Osteoblast (primary cell): ENCODE results near the gene ANXA1. TPM values are rescaled to one million over a fixed set of nuclear protein-coding genes. Genes with fewer than 3 reads are reported as not detected.

Source experiments
- DNase-seq: peaks from one replicate; pipeline ENCODE4 v3.0.0; 2011; ENCODE audit warnings: low spot score, mixed read lengths; ENCODE audit not compliant: insufficient read length; ENCODE audit errors: missing footprints
- H2AFZ ChIP-seq: 2 replicates; pipeline ENCODE4 v1.6.0; 2011; ENCODE audit warnings: mild to moderate bottlenecking, low read length
- H3K27ac ChIP-seq: 2 replicates; pipeline ENCODE4 v1.5.1; 2011; ENCODE audit warnings: mild to moderate bottlenecking, low read depth, low read length, moderate library complexity
- H3K27me3 ChIP-seq: 2 replicates; pipeline ENCODE4 v1.6.0; 2012; ENCODE audit warnings: mild to moderate bottlenecking, control low read depth, inconsistent platforms, low read length, moderate library complexity; ENCODE audit not compliant: insufficient read depth
- H3K36me3 ChIP-seq: 2 replicates; pipeline ENCODE4 v1.5.1; 2011; ENCODE audit warnings: mild to moderate bottlenecking, low read length, control low read depth, moderate library complexity; ENCODE audit not compliant: insufficient read depth
- H3K4me1 ChIP-seq: 2 replicates; pipeline ENCODE4 v1.5.1; 2011; ENCODE audit warnings: mild to moderate bottlenecking, low read length, control low read depth, moderate library complexity; ENCODE audit not compliant: insufficient read depth
- H3K4me2 ChIP-seq: 2 replicates; pipeline ENCODE4 v1.6.0; 2011; ENCODE audit warnings: mild to moderate bottlenecking, low read length; ENCODE audit not compliant: insufficient read depth
- H3K4me3 ChIP-seq: fragments of 200-600 bp; sonication (generic); 3 replicates; pipeline ENCODE4 v1.5.1; 2012; ENCODE audit warnings: mild to moderate bottlenecking, low read length, inconsistent platforms; ENCODE audit not compliant: insufficient read depth
- H3K79me2 ChIP-seq: 2 replicates; pipeline ENCODE4 v1.6.0; 2012; ENCODE audit warnings: mild to moderate bottlenecking, low read length, control low read depth, inconsistent platforms; ENCODE audit not compliant: insufficient read depth
- H3K9me3 ChIP-seq: 2 replicates; pipeline ENCODE4 v1.5.1; 2011; ENCODE audit warnings: low read depth, low read length, control low read depth
- H4K20me1 ChIP-seq: 2 replicates; pipeline ENCODE4 v1.6.0; 2012; ENCODE audit warnings: mild to moderate bottlenecking, low read length, control low read depth; ENCODE audit not compliant: insufficient read depth
- CTCF ChIP-seq: IDR thresholded peaks from 2 replicates; pipeline ENCODE4 v1.5.1; 2011; ENCODE audit warnings: mild to moderate bottlenecking, low read depth, low read length, moderate library complexity; ENCODE audit errors: extremely low read depth
- total RNA-seq: library from RNA; depleted of rRNA; stranded (reverse); fragments of >200 nt; gene quantifications from 2 replicates; pipeline ENCODE4 v1.2.3, GENCODE V29; 2012

Gene ANXA1
- total RNA-seq, 1 donor = 816 TPM

GRCh38 chr9:73118286-73118685 is 33.4 kb upstream of the ANXA1 start:
- H3K4me2 ChIP-seq = no peak overlapping the region
- no peaks in the 10 kb centered on the region for H3K27me3 ChIP-seq
- no peak overlapping the region for H2AFZ ChIP-seq
- no peaks in the 10 kb centered on the region for H3K36me3 ChIP-seq
- no peaks in the 10 kb centered on the region for H3K9me3 ChIP-seq
- H3K27ac ChIP-seq = peak overlapping the region; percentile 78
- no peaks in the 10 kb centered on the region for H3K79me2 ChIP-seq
- H3K4me1 ChIP-seq = peaks cover 26% of the 10 kb centered on the region
- peak; percentile 31 for DNase-seq
- TF ChIP-seq CTCF = no peak
- H4K20me1 ChIP-seq = no peaks in the 10 kb centered on the region
- H3K4me3 ChIP-seq = no peak overlapping the region

DNA sequence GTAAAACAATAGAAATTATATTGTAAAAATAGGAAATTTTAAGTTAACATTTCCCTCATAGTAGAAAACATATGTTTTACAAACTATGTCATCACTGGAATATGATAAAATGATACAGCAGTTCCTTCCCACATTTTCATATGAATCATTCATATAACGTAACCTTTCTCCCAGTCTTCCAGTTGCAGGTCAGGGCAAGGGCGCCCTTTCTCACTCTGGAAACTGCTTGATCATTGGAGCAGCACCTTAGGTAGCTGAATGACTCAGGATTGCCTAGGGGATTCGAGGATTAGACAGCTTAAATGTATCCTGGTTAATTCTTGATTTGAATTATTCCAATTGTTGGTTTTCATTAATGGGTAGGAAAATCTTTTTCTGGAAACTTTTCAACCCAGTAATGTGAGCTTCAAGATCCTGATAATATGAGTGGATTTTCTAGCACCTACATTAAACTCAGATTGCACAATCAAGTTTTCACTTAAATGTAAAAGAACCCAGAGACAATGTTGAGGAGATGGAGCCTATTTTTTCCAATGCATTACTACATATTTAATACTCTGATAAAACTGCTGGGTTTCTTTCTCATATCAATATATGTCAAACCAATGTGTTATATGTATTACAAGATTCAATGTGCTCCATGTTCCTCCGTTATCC is 32.6 kb upstream of the ANXA1 start:
- Histone ChIP-seq H3K4me3 (no peak overlapping the region), H3K9me3 (no peaks in the 10 kb centered on the region), H2AFZ (no peak overlapping the region), H4K20me1 (no peaks in the 10 kb centered on the region), H3K36me3 (no peaks in the 10 kb centered on the region), H3K27me3 (no peaks in the 10 kb centered on the region), H3K27ac (peak overlapping the region; percentile 78), H3K4me1 (peaks cover 26% of the 10 kb centered on the region), H3K4me2 (peak overlapping the region; percentile 24), H3K79me2 (no peaks in the 10 kb centered on the region)
- no peak for TF ChIP-seq CTCF
- peak; percentile 88 for DNase-seq

GRCh38 chr9:73121375-73121935 is 30.2 kb upstream of the ANXA1 start:
- Histone ChIP-seq H2AFZ (no peak overlapping the region), H3K27me3 (no peaks in the 10 kb centered on the region), H3K4me3 (no peak overlapping the region), H3K9me3 (no peaks in the 10 kb centered on the region), H3K79me2 (no peaks in the 10 kb centered on the region), H3K4me1 (peaks cover 15% of the 10 kb centered on the region), H3K36me3 (no peaks in the 10 kb centered on the region), H3K4me2 (no peak overlapping the region), H4K20me1 (no peaks in the 10 kb centered on the region), H3K27ac (no peak overlapping the region)
- TF ChIP-seq CTCF = no peak
- no peak for DNase-seq

DNA sequence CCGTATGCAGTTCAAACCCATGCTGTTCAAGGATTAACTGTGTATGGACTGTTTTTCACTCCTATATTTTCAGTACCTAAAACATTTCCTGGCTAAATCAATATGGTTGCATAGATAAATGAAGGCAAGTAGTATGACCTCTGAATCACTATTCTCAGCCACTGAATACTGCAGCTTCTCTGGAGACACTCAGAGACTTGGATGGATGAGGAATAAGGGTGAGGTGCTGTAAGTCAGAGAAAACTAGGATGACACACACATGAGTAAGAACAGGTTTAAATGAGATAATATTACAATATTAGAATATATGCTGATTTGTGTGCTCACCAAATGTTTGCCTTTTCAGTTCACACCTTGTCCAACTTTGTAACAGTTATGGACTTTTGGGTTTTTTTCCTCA is 26.0 kb upstream of the ANXA1 start:
- no peak for DNase-seq
- Histone ChIP-seq H3K9me3 (no peaks in the 10 kb centered on the region), H3K4me1 (no peaks in the 10 kb centered on the region), H3K4me3 (no peak overlapping the region), H3K27me3 (no peaks in the 10 kb centered on the region), H3K36me3 (no peaks in the 10 kb centered on the region), H3K4me2 (no peak overlapping the region), H3K79me2 (no peaks in the 10 kb centered on the region), H3K27ac (no peak overlapping the region), H4K20me1 (no peaks in the 10 kb centered on the region), H2AFZ (peak overlapping the region; percentile 5)
- TF ChIP-seq CTCF = no peak
